ENCODE measurements around the gene GRID1.

GRID1 gene

GRCh38 chr10:85851934-85852333 is 514.7 kb downstream of the GRID1 start:
- no peak for DNase-seq (ENCODE audit: low spot score)
- no peaks in the 10 kb centered on the region for H3K36me3 ChIP-seq (ENCODE audit: low read depth)
- H3K9me3 ChIP-seq (ENCODE audit: severe bottlenecking), result no peaks in the 10 kb centered on the region
- no peak for TF ChIP-seq CTCF (IDR thresholded peaks at IDR 0.05; ENCODE audit: poor library complexity, severe bottlenecking)
- ATAC-seq (ENCODE audit: low read depth), result no peak
- H3K27ac ChIP-seq (ENCODE audit: poor library complexity, severe bottlenecking), result peak overlapping the region; percentile 73
- no peak overlapping the region for H3K4me3 ChIP-seq (ENCODE audit: severe bottlenecking)
- H3K27me3 ChIP-seq (ENCODE audit: insufficient read depth, poor library complexity, severe bottlenecking), result no peaks in the 10 kb centered on the region
- no peaks in the 10 kb centered on the region for H3K4me1 ChIP-seq (ENCODE audit: insufficient read depth, poor library complexity, severe bottlenecking)

- H3K4me1 ChIP-seq (ENCODE audit: insufficient read depth, poor library complexity, severe bottlenecking), result no peaks in the 10 kb centered on the region
- H3K27ac ChIP-seq (ENCODE audit: poor library complexity, severe bottlenecking), result peak overlapping the region; percentile 73
- ATAC-seq (ENCODE audit: low read depth) (peak; percentile 96), DNase-seq (ENCODE audit: low spot score) (no peak)
- no peaks in the 10 kb centered on the region for H3K27me3 ChIP-seq (ENCODE audit: insufficient read depth, poor library complexity, severe bottlenecking)
- H3K9me3 ChIP-seq (ENCODE audit: severe bottlenecking), result no peaks in the 10 kb centered on the region
- H3K4me3 ChIP-seq (ENCODE audit: severe bottlenecking), result no peak overlapping the region
- no peak for TF ChIP-seq CTCF (IDR thresholded peaks at IDR 0.05; ENCODE audit: poor library complexity, severe bottlenecking)
- no peaks in the 10 kb centered on the region for H3K36me3 ChIP-seq (ENCODE audit: low read depth)
Measured at GRCh38 chr10:85851325-85851724, 515.3 kb downstream of the GRID1 start.

GRCh38 chr10:85850736-85851135 is 515.9 kb downstream of the GRID1 start:
- no peak for ATAC-seq (ENCODE audit: low read depth)
- no peaks in the 10 kb centered on the region for H3K9me3 ChIP-seq (ENCODE audit: severe bottlenecking)
- peak overlapping the region; percentile 73 for H3K27ac ChIP-seq (ENCODE audit: poor library complexity, severe bottlenecking)
- H3K36me3 ChIP-seq (ENCODE audit: low read depth), result no peaks in the 10 kb centered on the region
- H3K27me3 ChIP-seq (ENCODE audit: insufficient read depth, poor library complexity, severe bottlenecking), result no peaks in the 10 kb centered on the region
- no peak for TF ChIP-seq CTCF (IDR thresholded peaks at IDR 0.05; ENCODE audit: poor library complexity, severe bottlenecking)
- H3K4me1 ChIP-seq (ENCODE audit: insufficient read depth, poor library complexity, severe bottlenecking), result no peaks in the 10 kb centered on the region
- no peak for DNase-seq (ENCODE audit: low spot score)
- no peak overlapping the region for H3K4me3 ChIP-seq (ENCODE audit: severe bottlenecking)

- Histone ChIP-seq H3K27ac (ENCODE audit: poor library complexity, severe bottlenecking) (no peak overlapping the region), H3K4me3 (ENCODE audit: severe bottlenecking) (no peak overlapping the region), H3K27me3 (ENCODE audit: insufficient read depth, poor library complexity, severe bottlenecking) (no peaks in the 10 kb centered on the region), H3K9me3 (ENCODE audit: severe bottlenecking) (no peaks in the 10 kb centered on the region), H3K4me1 (ENCODE audit: insufficient read depth, poor library complexity, severe bottlenecking) (no peaks in the 10 kb centered on the region), H3K36me3 (ENCODE audit: low read depth) (no peaks in the 10 kb centered on the region)
- TF ChIP-seq CTCF (IDR thresholded peaks at IDR 0.05; ENCODE audit: poor library complexity, severe bottlenecking), result no peak
- no peak for ATAC-seq (ENCODE audit: low read depth)
- no peak for DNase-seq (ENCODE audit: low spot score)
Measured at GRCh38 chr10:85849315-85849714, 517.3 kb downstream of the GRID1 start.

GRCh38 chr10:85848756-85849155 is 517.8 kb downstream of the GRID1 start:
- ATAC-seq (ENCODE audit: low read depth), result no peak
- H3K9me3 ChIP-seq (ENCODE audit: severe bottlenecking), result no peaks in the 10 kb centered on the region

More at GRCh38 chr10:85848756-85849155, 517.8 kb downstream of the GRID1 start:
- Histone ChIP-seq H3K27ac (ENCODE audit: poor library complexity, severe bottlenecking) (no peak overlapping the region), H3K4me1 (ENCODE audit: insufficient read depth, poor library complexity, severe bottlenecking) (no peaks in the 10 kb centered on the region), H3K36me3 (ENCODE audit: low read depth) (no peaks in the 10 kb centered on the region), H3K27me3 (ENCODE audit: insufficient read depth, poor library complexity, severe bottlenecking) (no peaks in the 10 kb centered on the region), H3K4me3 (ENCODE audit: severe bottlenecking) (no peak overlapping the region)
- DNase-seq (ENCODE audit: low spot score), result no peak
- no peak for TF ChIP-seq CTCF (IDR thresholded peaks at IDR 0.05; ENCODE audit: poor library complexity, severe bottlenecking)
